ENCODE results near the gene DNHD1. TPM values are rescaled to one million over a fixed set of nuclear protein-coding genes. Genes with fewer than 3 reads are reported as not detected.

DNHD1 gene
- total RNA-seq, 1 donor from 2014 or later, result 4.4 TPM

DNA sequence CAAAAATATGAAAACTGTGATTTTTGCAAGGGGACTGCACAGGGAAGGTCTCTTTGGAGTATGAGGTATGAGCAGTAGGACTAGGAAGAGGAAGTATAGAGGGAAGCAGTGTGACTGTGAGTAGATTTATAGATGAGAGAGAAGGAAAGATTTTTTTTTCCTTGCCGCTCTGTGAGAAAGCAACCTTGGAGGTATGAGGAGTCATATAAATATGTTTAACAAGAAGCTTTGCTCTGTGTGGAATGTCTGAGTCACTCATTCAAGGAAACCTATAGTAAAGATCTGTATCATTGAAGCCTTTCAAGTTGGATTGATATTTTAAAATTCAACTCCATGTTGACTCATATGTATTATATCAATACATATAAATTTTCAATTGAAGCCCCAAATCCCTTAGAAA, 26.2 kb downstream of the DNHD1 start:
- Histone ChIP-seq H3K27ac (replicated peaks) (no peak overlapping the region), H3K9me3 (replicated peaks) (no peaks in the 10 kb centered on the region), H3K4me1 (no peaks in the 10 kb centered on the region), H3K27me3 (ENCODE audit: low read depth) (no peaks in the 10 kb centered on the region), H3K4me3 (no peak overlapping the region), H3K36me3 (peaks cover 34% of the 10 kb centered on the region)
- TF ChIP-seq, protein P1, sequence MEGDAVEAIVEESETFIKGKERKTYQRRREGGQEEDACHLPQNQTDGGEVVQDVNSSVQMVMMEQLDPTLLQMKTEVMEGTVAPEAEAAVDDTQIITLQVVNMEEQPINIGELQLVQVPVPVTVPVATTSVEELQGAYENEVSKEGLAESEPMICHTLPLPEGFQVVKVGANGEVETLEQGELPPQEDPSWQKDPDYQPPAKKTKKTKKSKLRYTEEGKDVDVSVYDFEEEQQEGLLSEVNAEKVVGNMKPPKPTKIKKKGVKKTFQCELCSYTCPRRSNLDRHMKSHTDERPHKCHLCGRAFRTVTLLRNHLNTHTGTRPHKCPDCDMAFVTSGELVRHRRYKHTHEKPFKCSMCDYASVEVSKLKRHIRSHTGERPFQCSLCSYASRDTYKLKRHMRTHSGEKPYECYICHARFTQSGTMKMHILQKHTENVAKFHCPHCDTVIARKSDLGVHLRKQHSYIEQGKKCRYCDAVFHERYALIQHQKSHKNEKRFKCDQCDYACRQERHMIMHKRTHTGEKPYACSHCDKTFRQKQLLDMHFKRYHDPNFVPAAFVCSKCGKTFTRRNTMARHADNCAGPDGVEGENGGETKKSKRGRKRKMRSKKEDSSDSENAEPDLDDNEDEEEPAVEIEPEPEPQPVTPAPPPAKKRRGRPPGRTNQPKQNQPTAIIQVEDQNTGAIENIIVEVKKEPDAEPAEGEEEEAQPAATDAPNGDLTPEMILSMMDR (IDR thresholded peaks at IDR 0.05; ENCODE audit: borderline replicate concordance), result no peak
- intact Hi-C loops (cut with micrococcal nuclease), result no loop called here
- DNase-seq, result no peak

DNA sequence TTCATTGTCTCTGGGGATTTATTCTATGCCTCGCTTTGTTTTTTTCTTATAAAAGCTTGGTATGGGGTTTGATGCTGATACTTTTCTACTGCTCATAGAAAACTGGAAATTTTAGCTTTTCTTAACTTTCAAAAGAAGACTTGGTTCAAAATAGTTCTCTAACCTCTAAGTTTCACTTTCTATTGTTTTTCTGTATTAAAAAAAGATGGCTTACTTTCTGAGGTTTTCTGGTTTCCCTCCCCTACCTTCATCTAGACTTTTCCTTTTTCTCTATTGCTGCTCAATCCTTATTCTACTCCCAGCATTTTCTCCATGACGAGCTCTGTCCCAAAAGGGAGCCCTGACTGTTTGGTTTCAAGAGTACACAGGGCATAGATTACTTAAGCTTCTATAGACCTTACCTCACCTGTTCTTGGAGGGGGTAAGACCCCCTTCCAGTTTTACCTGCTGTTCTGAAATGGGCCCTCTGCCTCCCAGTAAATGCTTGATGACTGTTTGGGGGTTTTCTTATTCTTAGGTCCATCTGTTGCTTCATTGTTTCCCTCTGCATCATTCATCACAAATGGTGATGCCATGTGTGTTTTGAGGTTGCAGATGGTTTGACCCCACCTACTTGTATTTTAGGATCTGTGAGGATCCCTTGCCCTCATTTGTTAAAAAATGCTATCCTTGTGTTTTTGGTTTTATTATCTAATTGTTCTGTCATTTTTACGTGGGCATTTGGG, 29.5 kb downstream of the DNHD1 start:
- H3K27ac ChIP-seq (replicated peaks), result no peak overlapping the region
- H3K9me3 ChIP-seq (replicated peaks), result no peaks in the 10 kb centered on the region
- peaks cover 16% of the 10 kb centered on the region for H3K36me3 ChIP-seq
- no peaks in the 10 kb centered on the region for H3K27me3 ChIP-seq (ENCODE audit: low read depth)
- no peak for DNase-seq
- no peaks in the 10 kb centered on the region for H3K4me1 ChIP-seq
- TF ChIP-seq, protein P1 (IDR thresholded peaks at IDR 0.05; ENCODE audit: borderline replicate concordance), result no peak
- no peak overlapping the region for H3K4me3 ChIP-seq
- intact Hi-C loops (cut with micrococcal nuclease), result no loop called here

DNA sequence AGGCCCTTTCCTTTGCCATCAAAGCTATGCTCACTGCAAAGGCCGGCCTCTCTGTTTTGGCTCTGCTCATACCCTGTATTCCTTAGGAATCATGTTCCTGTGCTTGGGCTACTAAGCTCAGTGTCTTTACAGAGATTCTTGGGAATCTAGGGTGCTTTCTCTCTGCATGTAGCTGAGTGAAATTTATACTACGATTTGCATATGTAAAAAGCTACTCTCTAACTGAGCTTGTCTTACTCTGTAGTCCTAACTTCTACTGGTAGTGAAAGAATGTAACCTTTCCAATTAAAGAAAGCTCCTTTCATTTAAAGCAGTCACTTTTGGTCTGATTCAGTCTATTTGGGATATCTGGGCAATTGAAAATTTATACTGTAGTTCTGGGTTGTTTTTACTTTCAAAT, 32.2 kb downstream of the DNHD1 start:
- Histone ChIP-seq H3K27ac (replicated peaks) (no peak overlapping the region), H3K27me3 (ENCODE audit: low read depth) (no peaks in the 10 kb centered on the region), H3K9me3 (replicated peaks) (no peaks in the 10 kb centered on the region), H3K4me1 (no peaks in the 10 kb centered on the region), H3K36me3 (peaks cover 19% of the 10 kb centered on the region), H3K4me3 (no peak overlapping the region)
- DNase-seq, result no peak
- TF ChIP-seq, protein P1 (IDR thresholded peaks at IDR 0.05; ENCODE audit: borderline replicate concordance), result no peak
- intact Hi-C loops (cut with micrococcal nuclease), result no loop called here

DNA sequence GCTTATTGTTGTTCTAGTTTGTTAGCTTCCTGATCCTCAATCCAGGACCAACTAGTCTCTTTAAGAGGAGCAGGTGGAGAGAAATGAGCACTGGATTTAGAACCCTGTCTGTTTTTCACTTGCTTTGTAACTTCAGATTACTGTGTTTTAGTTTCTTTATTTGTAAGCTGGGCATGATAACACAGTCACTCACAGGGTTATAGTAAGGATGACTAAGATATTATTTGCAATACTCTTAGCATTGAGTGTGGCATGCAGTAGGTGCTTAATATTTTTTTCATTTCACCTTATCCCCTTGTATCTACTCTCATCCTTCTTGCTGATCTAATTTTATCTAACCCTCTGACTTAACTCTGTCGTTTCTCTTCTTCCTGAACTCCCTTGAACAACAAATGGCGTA, 33.8 kb downstream of the DNHD1 start:
- Histone ChIP-seq H3K27ac (replicated peaks) (no peak overlapping the region), H3K4me1 (no peaks in the 10 kb centered on the region), H3K36me3 (peaks cover 25% of the 10 kb centered on the region), H3K9me3 (replicated peaks) (no peaks in the 10 kb centered on the region), H3K4me3 (no peak overlapping the region), H3K27me3 (ENCODE audit: low read depth) (no peaks in the 10 kb centered on the region)
- DNase-seq, result no peak
- intact Hi-C loops (cut with micrococcal nuclease), result loop anchor here (10.0 kb wide), 1 partner anchor 154 kb away; the partner anchor contains the start of gene MRPL17
- TF ChIP-seq, protein P1 (IDR thresholded peaks at IDR 0.05; ENCODE audit: borderline replicate concordance), result no peak

DNA sequence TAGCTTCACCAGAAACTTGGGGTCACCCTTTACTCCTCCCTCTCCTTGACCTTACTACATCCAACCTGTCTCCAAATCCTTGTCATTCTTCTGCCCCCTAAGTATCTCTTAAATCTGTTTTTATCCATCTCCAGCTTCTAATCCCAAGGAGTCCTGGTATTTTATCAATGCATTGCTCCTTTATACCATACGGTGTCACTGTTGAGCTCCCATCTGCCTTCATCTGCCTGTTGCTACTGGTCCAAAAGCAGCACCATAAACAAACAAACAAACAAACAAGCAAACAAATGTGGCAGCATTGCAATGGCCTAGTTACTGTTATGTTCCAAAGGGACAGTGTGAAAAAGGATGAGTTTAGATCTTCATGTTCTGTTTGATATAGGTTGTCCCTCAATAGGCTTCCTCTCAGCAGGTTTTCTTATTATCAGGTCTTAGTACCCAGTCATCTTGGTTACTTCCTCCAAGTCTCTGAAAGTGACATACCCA, 34.2 kb downstream of the DNHD1 start:
- DNase-seq, result no peak
- Histone ChIP-seq H3K9me3 (replicated peaks) (no peaks in the 10 kb centered on the region), H3K4me3 (no peak overlapping the region), H3K4me1 (no peaks in the 10 kb centered on the region), H3K27ac (replicated peaks) (no peak overlapping the region), H3K36me3 (peaks cover 25% of the 10 kb centered on the region), H3K27me3 (ENCODE audit: low read depth) (no peaks in the 10 kb centered on the region)
- TF ChIP-seq, protein P1 (IDR thresholded peaks at IDR 0.05; ENCODE audit: borderline replicate concordance), result peak; percentile 88
- intact Hi-C loops (cut with micrococcal nuclease), result loop anchor here (10.0 kb wide), 1 partner anchor 153 kb away; the partner anchor contains the start of gene MRPL17
